Measurements from ENCODE around the gene ITPKB. TPM values are rescaled to one million over a fixed set of nuclear protein-coding genes. Genes with fewer than 3 reads are reported as not detected.
"Not testable (repeated sequence)": the region's sequence is repeated elsewhere in the genome, so short reads cannot be mapped to it uniquely, and the experiment has no call there.

The ITPKB gene
- total RNA-seq, 2 experiments from 2014 or later, result 40.9 to 43.4 TPM

GRCh38 chr1:226601456-226601855, 137.6 kb downstream of the ITPKB start:
- ATAC-seq, result no peak
- DNase-seq, result no peak
- CTCF ChIA-PET, result no interaction called here
- Mint-ChIP-seq H3K4me3 (no peak overlapping the region), H3K9me3 (ENCODE audit: low read depth) (no peaks in the 10 kb centered on the region), H3K27me3 (peaks cover 5% of the 10 kb centered on the region), H3K27ac (no peak overlapping the region), H3K36me3 (no peaks in the 10 kb centered on the region), H3K4me1 (no peaks in the 10 kb centered on the region)

GRCh38 chr1:226600254-226600653, 138.8 kb downstream of the ITPKB start:
- H3K4me1 Mint-ChIP-seq, result no peaks in the 10 kb centered on the region
- CTCF ChIA-PET, result interaction anchor here (1.2 to 1.3 kb wide), 2 partner anchors 9 to 175 kb away, joined by 3 read pairs; no protein-coding TSS in a partner anchor
- ATAC-seq, result no peak
- H3K4me3 Mint-ChIP-seq, result no peak overlapping the region
- DNase-seq, result no peak
- H3K36me3 Mint-ChIP-seq, result no peaks in the 10 kb centered on the region
- peaks cover 5% of the 10 kb centered on the region for H3K27me3 Mint-ChIP-seq
- no peak overlapping the region for H3K27ac Mint-ChIP-seq
- no peaks in the 10 kb centered on the region for H3K9me3 Mint-ChIP-seq (ENCODE audit: low read depth)

DNA sequence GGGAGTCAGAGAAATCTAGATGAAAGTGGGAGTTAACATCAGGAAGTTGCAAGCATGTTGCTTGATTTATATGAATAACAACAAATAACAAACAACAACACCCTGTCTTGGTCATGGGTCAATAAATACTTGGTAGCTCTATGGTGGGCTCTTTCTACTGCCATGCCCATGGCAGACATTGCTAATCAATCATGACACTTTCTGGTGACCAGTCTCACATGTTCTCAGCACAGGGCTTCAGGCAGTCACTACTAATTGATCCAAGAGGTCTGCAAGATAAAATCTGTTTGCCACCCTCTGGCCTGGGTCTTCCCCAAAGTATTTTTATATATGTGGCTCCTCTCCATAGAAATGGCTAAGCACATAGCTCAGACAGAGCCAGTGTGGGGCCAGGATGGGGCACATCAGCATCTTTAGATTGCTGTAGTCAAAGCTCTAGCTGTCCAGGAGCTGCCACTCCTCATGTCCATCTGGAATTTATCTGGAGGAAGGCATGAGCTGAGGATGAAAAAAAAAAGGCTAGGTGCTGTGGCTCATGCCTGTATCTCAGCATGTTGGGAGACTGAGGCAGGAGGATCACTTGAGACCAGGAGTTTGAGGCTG, 139.3 kb downstream of the ITPKB start:
- Mint-ChIP-seq H3K4me3 (no peak overlapping the region), H3K27me3 (peaks cover 5% of the 10 kb centered on the region), H3K9me3 (ENCODE audit: low read depth) (no peaks in the 10 kb centered on the region), H3K4me1 (no peaks in the 10 kb centered on the region), H3K36me3 (no peaks in the 10 kb centered on the region), H3K27ac (no peak overlapping the region)
- DNase-seq (no peak), ATAC-seq (no peak)
- CTCF ChIA-PET, result interaction anchor here (1.2 to 1.3 kb wide), 2 partner anchors 9 to 175 kb away, joined by 3 read pairs; no protein-coding TSS in a partner anchor

DNA sequence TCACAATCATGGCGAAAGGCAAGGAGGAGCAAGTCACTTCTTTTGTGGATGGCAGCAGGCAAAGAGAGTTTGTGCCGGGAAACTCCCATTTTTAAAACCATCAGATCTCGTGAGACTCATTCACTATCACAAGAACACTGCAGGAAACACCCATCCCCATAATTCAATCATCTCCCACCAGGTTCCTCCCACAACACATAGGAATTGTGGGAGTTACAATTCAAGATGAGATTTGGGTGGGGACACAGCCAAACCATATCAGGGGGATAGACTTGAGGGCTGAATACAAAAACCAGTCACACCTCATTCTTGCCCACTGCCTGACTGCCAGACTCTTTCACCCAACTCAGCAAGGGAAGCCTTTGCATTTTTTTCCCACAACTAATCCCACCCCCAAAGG, 140.1 kb downstream of the ITPKB start:
- H3K27ac Mint-ChIP-seq; H3K4me3 Mint-ChIP-seq; H3K4me1 Mint-ChIP-seq; H3K27me3 Mint-ChIP-seq; CTCF ChIA-PET; DNase-seq; H3K9me3 Mint-ChIP-seq (ENCODE audit: low read depth); ATAC-seq; H3K36me3 Mint-ChIP-seq: not testable (repeated sequence)

DNA sequence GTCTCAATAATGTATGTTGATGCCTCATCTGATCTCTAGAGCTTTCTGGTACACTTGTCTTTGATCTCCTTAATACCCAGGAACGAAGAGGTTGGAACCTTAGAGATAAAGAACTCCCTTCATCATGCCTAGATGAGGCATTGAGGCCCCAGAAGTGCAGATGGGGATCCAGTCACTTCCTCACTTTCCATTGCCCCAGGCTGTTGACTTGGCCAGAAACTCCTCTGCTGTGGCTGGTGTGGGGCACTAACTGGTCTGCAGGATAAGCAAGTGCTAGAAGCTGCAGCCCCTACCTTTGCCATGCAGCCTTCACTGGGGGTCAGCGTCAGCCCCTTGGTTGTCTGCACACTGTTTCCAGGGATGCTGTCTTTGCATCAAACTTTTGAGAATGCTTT, 140.6 kb downstream of the ITPKB start:
- no peaks in the 10 kb centered on the region for H3K9me3 Mint-ChIP-seq (ENCODE audit: low read depth)
- peaks cover 5% of the 10 kb centered on the region for H3K27me3 Mint-ChIP-seq
- no peak for ATAC-seq
- H3K27ac Mint-ChIP-seq, result no peak overlapping the region
- H3K4me1 Mint-ChIP-seq, result no peaks in the 10 kb centered on the region
- H3K36me3 Mint-ChIP-seq, result no peaks in the 10 kb centered on the region
- CTCF ChIA-PET, result no interaction called here
- H3K4me3 Mint-ChIP-seq, result no peak overlapping the region
- no peak for DNase-seq

DNA sequence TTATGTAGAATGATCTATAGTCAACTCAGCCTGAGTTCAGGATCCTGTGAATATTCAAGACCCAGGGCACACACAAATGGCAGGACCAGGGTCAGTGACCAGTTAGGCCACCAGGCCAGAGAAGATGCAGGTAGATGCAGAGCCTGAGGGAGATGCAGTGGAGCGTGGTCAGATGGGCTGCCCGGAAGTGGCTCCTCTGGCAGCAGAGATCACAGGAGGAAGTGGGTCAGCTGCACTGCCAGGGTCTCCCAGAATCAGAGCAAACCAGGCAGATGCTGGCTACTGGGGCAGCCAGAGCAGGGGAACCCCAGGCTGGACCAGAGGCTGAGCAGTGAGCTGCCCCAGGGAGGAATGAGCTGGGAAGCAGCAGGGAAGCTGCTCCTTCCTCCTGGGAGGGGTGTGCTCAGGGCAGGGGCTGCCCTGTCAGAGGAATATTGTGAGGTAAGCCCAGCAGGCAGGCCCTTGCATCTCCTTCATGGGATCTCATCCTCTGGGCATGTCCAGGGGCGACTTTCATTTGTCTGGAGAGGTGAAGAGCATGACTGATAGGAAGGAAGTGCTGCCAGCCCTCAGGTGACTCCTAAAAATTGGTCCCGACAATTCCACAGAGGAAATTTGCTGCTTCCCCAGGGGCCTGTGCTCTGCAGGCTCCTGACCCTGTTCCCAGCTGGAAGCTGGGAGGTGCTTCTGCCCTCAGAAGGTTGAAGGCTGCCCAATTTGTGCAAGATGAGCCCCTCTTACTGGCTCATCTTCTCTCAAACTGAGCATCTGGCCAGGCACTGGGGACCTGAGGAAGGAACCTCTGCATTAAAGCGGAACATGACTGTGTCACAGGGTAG, 141.2 kb downstream of the ITPKB start:
- Mint-ChIP-seq H3K9me3 (ENCODE audit: low read depth) (no peaks in the 10 kb centered on the region), H3K4me1 (no peaks in the 10 kb centered on the region), H3K27ac (no peak overlapping the region), H3K36me3 (no peaks in the 10 kb centered on the region), H3K27me3 (peaks cover 5% of the 10 kb centered on the region), H3K4me3 (no peak overlapping the region)
- DNase-seq, result no peak
- no peak for ATAC-seq
- CTCF ChIA-PET, result interaction anchor here (1.2 kb wide), 1 partner anchor 11 kb away, joined by 4 read pairs; no protein-coding TSS in a partner anchor

- Mint-ChIP-seq H3K4me1 (no peaks in the 10 kb centered on the region), H3K4me3 (no peak overlapping the region), H3K36me3 (no peaks in the 10 kb centered on the region), H3K27me3 (peaks cover 5% of the 10 kb centered on the region), H3K27ac (no peak overlapping the region), H3K9me3 (ENCODE audit: low read depth) (no peaks in the 10 kb centered on the region)
- ATAC-seq (no peak), DNase-seq (no peak)
- CTCF ChIA-PET, result interaction anchor here (1.2 kb wide), 1 partner anchor 12 kb away, joined by 4 read pairs; no protein-coding TSS in a partner anchor
These were observed 142.4 kb downstream of the ITPKB start for GRCh38 chr1:226596531-226597165.

DNA sequence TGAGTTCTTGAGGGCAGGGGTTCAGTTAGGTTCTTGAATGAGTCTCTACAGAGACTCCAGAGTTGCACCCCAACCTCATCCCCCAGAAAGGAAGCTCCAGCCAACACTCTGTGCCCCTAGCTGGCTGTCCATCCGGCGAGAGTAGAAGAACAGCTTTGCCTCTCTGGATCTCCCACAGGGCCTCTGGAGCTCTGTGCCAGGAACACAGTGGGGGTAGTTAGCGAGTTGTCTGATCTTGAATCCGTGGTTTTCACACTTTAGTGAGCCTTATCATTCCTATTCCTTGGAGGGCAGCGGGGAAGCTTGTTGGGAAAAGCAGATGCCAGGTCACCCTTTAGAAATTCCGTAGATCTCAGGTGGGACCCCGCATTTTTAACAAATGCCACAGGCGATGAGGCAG, 145.5 kb downstream of the ITPKB start:
- Mint-ChIP-seq H3K4me1 (no peaks in the 10 kb centered on the region), H3K27me3 (peaks cover 3% of the 10 kb centered on the region), H3K36me3 (no peaks in the 10 kb centered on the region), H3K27ac (no peak overlapping the region), H3K9me3 (ENCODE audit: low read depth) (no peaks in the 10 kb centered on the region), H3K4me3 (no peak overlapping the region)
- CTCF ChIA-PET, result interaction anchor here (0.9 kb wide), 1 partner anchor 186 kb away, joined by 3 read pairs; the partner anchor contains the start of gene PARP1
- DNase-seq, result no peak
- ATAC-seq, result no peak

DNA sequence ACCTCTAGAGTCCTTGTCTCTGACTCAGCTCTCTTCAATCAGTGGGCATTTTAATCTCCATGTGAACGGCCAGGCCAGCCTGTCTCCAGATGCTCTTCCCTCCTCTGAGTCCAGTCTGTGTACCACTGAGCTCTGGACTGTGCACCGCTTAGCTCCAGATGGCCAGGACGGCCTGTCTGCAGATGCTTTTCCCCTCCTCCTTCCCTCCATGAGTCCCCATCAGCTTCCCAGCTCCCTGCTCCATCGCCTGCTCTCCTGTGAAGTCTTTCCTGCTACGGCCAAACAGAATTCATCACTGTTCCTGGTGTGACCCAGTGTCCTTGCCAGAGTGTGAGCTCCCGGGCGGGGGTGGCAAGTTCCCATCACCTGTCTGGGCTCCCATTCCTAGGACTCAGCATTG, 148.5 kb downstream of the ITPKB start:
- CTCF ChIA-PET, result interaction anchor here (1.5 kb wide), 1 partner anchor 18 kb away, joined by 4 read pairs; no protein-coding TSS in a partner anchor
- H3K4me3 Mint-ChIP-seq, result no peak overlapping the region
- no peaks in the 10 kb centered on the region for H3K27me3 Mint-ChIP-seq
- no peak overlapping the region for H3K27ac Mint-ChIP-seq
- no peak for ATAC-seq
- H3K36me3 Mint-ChIP-seq, result no peaks in the 10 kb centered on the region
- H3K9me3 Mint-ChIP-seq (ENCODE audit: low read depth), result no peaks in the 10 kb centered on the region
- H3K4me1 Mint-ChIP-seq, result no peaks in the 10 kb centered on the region
- DNase-seq, result no peak

GRCh38 chr1:226589008-226589733, 149.9 kb downstream of the ITPKB start:
- no peak overlapping the region for H3K4me3 Mint-ChIP-seq
- no peaks in the 10 kb centered on the region for H3K36me3 Mint-ChIP-seq
- ATAC-seq, result no peak
- H3K9me3 Mint-ChIP-seq (ENCODE audit: low read depth), result no peaks in the 10 kb centered on the region
- H3K4me1 Mint-ChIP-seq, result no peaks in the 10 kb centered on the region
- no peak for DNase-seq
- no peak overlapping the region for H3K27ac Mint-ChIP-seq
- no peaks in the 10 kb centered on the region for H3K27me3 Mint-ChIP-seq
- CTCF ChIA-PET, result interaction anchor here (1.5 kb wide), 1 partner anchor 20 kb away, joined by 4 read pairs; no protein-coding TSS in a partner anchor

GRCh38 chr1:226588484-226588883, 150.6 kb downstream of the ITPKB start:
- DNase-seq (no peak), ATAC-seq (no peak)
- no peaks in the 10 kb centered on the region for H3K9me3 Mint-ChIP-seq (ENCODE audit: low read depth)
- H3K4me3 Mint-ChIP-seq, result no peak overlapping the region
- H3K27me3 Mint-ChIP-seq, result no peaks in the 10 kb centered on the region
- CTCF ChIA-PET, result no interaction called here
- no peaks in the 10 kb centered on the region for H3K4me1 Mint-ChIP-seq
- no peak overlapping the region for H3K27ac Mint-ChIP-seq
- no peaks in the 10 kb centered on the region for H3K36me3 Mint-ChIP-seq

DNA sequence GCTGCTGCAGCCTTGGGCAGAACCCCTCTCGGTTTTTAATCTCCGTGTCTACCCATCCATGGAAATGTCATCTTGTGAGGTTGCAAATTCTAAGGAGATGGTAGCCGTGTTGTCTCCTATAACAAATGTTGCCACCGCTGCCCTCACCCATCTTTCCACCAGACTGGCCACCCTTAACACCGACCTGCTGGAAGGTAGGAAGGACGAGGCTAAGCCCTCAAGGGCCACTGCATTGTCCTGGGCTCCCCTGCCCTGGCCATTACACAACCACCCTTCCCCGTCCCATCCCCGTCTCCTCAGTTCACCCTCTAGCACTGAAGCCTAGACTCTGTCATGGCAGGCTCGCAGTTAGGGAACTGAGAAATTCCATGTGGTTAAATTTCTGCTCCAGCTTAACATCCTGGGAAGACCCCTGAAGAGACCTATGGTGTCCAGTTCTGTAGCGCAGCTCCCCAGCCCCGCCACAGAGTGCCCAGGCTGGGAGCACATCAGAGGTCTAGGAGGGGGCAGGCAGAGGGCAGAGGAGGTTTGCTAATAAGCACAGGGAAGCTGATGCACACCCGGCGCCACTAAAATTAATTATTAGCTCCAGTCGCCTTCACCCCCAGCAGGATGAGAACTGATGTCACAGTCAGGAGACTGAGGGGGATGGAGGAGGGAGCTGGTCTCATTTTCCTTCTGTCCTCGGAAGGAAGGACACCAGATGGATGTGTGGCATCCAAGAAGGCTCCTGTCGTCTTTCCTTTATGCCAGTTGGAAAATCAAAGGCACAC, 152.2 kb downstream of the ITPKB start:
- Mint-ChIP-seq H3K36me3 (no peaks in the 10 kb centered on the region), H3K4me1 (no peaks in the 10 kb centered on the region), H3K4me3 (no peak overlapping the region), H3K27me3 (no peaks in the 10 kb centered on the region), H3K27ac (no peak overlapping the region), H3K9me3 (ENCODE audit: low read depth) (no peaks in the 10 kb centered on the region)
- DNase-seq, result no peak
- no peak for ATAC-seq
- CTCF ChIA-PET, result interaction anchor here (0.7 to 1.3 kb wide), 3 partner anchors 22 to 40 kb away, joined by 3 read pairs; no protein-coding TSS in a partner anchor
